Fibroblast of gingiva (primary cell): ENCODE data around the gene RAD51B.
A peak's percentile ranks its signal among the peaks of the same experiment; 100 is the strongest.

Source experiments
- DNase-seq: peaks from one replicate; pipeline ENCODE4 v3.0.0-alpha.2; 2011; ENCODE audit warnings: low read depth

Gene RAD51B

DNA sequence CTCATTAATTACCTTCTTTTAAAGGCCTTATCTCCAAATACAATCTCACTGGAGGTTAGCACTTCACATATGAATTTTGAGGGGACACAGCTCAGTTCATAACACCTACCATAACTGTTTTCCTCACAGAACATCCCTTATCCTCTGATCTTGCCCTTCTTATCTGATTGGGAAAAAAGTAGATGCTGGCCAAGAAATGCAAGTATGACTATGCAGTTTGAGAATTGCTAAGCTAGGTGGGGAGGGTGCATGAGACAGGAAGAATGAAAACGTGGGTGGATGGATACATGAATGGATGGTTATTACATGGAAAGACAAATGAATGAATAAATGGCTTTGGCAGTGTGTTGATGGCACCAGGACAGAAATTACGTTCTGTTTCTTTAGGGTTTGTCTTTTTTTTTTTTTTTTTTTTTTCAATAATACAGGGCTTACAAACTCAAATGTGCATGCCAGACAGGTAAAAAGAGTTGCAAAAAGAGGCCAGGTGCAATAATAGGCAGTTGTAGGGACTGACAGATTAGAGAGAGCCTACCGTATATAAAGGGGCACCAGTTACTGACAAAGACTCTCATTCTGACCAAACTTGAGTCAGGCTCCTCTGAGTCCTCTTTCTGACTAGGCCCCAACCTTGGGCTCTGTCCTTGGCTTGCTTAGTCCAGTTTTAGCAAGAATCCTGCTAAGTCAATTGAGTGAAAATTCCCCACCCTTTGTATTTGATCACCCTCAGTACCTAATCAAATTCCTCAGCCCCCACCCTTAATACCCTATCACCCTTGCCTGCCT, 668.4 kb downstream of the RAD51B start:
- DNase-seq = no peak

GRCh38 chr14:68491793-68492192, 672.2 kb downstream of the RAD51B start:
- no peak for DNase-seq

GRCh38 chr14:68492381-68493151, 673.0 kb downstream of the RAD51B start:
- no peak for DNase-seq

GRCh38 chr14:68493152-68493911, 673.8 kb downstream of the RAD51B start:
- no peak for DNase-seq

DNA sequence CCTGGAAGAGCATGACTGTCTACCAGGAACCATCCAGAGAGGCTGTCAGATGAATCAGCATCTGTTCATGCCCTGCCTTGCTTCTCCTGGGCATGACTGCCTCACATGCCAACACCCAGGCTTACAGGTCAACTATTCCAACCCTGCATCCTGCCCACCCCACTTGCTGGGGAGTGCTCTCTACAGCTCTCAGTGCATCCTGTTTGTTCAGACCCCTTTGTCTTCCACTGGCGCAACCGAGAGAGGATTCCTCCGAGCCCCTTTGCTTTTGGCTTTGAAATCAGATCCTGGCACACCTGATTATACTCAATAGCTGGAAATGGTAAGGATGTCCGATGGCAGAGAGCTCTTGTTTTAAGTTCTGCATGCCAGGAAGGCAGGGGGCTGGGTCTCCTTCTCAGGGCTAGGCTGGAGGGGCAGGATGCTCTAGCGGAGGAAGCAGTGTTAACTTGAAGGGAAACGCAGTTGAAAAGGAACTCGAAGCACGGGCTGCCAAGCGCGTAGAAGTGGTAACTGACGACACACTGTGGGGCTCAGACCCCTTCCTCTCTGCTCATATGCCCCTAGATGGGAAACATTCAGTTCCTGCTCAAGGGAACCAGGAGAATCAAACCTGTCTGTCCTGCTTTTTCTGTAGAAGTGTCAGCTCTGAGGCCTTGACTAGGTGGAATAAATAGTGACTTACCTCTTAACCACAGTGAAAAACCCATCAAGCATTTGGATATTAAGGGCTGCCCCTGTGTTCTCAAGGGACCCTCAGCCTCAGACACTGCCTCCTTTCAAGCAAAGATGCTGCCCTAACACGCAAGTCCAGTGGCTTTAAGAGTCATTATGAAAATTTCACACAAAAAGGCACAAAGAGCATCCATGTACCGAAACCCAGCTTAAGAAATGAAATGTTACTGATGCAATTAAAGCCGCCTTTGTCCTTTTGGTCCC, 675.8 kb downstream of the RAD51B start:
- DNase-seq = no peak

DNA sequence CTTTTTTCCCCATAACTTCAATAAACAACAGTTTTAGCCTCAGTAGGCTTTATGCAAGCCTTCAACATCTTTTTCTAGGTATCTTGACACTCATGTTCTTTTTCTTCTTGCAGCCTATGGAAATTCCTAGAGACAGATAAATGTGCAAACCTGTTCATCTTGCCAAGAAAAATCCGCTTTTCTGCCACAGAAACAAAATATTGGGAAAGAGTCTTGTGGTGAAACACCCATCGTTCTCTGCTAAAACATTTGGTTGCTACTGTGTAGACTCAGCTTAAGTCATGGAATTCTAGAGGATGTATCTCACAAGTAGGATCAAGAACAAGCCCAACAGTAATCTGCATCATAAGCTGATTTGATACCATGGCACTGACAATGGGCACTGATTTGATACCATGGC, 677.4 kb downstream of the RAD51B start:
- DNase-seq = peak; percentile 67

- no peak for DNase-seq
Measured at GRCh38 chr14:68499451-68499850, 679.9 kb downstream of the RAD51B start.

DNA sequence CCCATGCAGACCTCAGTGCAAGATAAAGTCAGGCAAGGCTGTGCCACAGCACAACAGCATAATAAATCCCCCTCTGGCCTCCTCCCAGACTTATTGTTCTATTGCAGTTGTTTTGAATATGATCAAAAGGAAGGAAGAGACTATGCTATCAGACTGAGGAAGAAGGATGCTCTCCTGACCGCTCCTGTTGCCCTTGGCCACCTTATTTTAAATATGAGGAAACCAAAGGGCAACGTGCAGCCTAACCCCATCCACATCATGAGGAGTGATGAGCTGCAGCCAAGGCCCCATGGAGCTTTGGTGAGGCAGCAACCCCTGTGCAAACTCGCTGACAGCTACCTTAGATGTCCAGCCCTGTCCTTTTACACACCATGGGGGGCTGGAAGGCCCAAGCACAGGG, 681.6 kb downstream of the RAD51B start:
- DNase-seq = no peak

GRCh38 chr14:68501614-68502052, 682.1 kb downstream of the RAD51B start:
- no peak for DNase-seq

- no peak for DNase-seq
Measured at GRCh38 chr14:68502230-68502629, 682.7 kb downstream of the RAD51B start.

GRCh38 chr14:68503186-68503825, 683.7 kb downstream of the RAD51B start:
- DNase-seq = no peak

GRCh38 chr14:68504861-68505260, 685.3 kb downstream of the RAD51B start:
- DNase-seq = no peak

- DNase-seq = peak; percentile 24
Measured at GRCh38 chr14:68506021-68506644, 686.6 kb downstream of the RAD51B start.

DNA sequence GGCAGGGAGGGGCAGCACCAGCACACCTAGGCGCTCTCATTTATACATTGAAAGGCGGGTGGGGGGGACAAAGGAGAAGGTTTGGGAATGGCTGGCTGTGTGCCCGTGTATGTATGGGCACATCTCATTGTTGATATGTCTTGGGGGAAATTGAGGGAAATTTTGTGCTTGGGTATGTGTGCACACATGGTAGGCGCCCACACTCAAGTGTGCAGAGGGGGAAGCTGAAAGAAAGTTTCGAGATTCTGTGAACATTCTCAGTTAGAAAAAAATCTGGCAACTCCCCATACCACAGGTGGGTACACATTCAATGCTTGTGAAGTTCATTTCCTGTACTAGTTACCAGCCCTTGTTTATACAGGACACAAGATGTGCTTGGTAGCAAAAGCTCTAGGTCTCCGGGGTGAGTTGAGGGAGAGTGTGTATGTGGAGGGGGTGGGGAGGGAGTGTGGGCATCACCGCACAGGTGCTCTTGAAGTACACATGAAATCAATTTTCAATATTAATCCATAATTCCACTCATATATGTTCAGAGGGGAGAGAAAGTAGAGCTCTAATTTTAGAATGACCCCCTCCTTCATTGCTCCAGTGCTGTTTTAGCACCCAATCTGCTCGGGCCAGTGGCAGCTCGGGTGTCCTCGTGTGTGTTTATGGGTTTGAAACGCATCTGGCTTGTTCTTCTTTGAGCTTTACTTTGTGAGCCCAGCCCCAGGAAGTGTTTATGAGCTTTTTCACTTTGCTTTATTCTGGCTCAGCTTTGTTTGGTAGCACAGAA, 687.3 kb downstream of the RAD51B start:
- DNase-seq = no peak

GRCh38 chr14:68507544-68508081, 688.0 kb downstream of the RAD51B start:
- no peak for DNase-seq

GRCh38 chr14:68508581-68508980, 689.0 kb downstream of the RAD51B start:
- DNase-seq = no peak

- DNase-seq = no peak
Measured at GRCh38 chr14:68509188-68509983, 689.8 kb downstream of the RAD51B start.
